Activated naive CD8-positive, alpha-beta T cell treated with anti-CD3 and anti-CD28 coated beads, Interleukin-2, amount 10 ng/mL, durations not matched to agents 7 days and 5 days (primary cell): Measurements from ENCODE around the gene SLC6A17. TPM values are rescaled to one million over a fixed set of nuclear protein-coding genes. Genes with fewer than 3 reads are reported as not detected.

Experiments
- ATAC-seq: fragments of 150-1000 bp; cut with Tn5 transposase; one replicate; pipeline ENCODE4 v1.10.0; 2021; ENCODE audit warnings: low read depth, moderate library complexity
- POLR2A ChIA-PET: fragments of 350-600 bp; sonication (Branson Sonifier 250); formaldehyde crosslinking; loops from one replicate; lab custom pipeline; 2021; ENCODE audit warnings: antibody characterized with exemption; lab: Charles Lee
- DNase-seq: peaks from one replicate; pipeline ENCODE4 v3.0.0; 2021
- H3K27ac Mint-ChIP-seq: one replicate; pipeline ENCODE4 v1.8.0; 2022; ENCODE audit warnings: mild to moderate bottlenecking, mixed read lengths
- H3K27me3 Mint-ChIP-seq: one replicate; pipeline ENCODE4 v1.8.0; 2022; ENCODE audit warnings: mild to moderate bottlenecking, moderate library complexity, mixed read lengths
- H3K36me3 Mint-ChIP-seq: one replicate; pipeline ENCODE4 v1.8.0; 2021; ENCODE audit warnings: mild to moderate bottlenecking, mixed read lengths
- H3K4me1 Mint-ChIP-seq: one replicate; pipeline ENCODE4 v1.8.0; 2021; ENCODE audit warnings: mixed read lengths
- H3K4me3 Mint-ChIP-seq: one replicate; pipeline ENCODE4 v1.8.0; 2022; ENCODE audit warnings: mild to moderate bottlenecking, moderate library complexity, mixed read lengths
- H3K9me3 Mint-ChIP-seq: one replicate; pipeline ENCODE4 v1.8.0; 2021; ENCODE audit warnings: mixed read lengths
- total RNA-seq, 2 experiments: library from RNA; stranded (reverse); gene quantifications; one replicate each; pipeline ENCODE4 v1.2.3, GENCODE V29; 2021

SLC6A17 gene
- total RNA-seq, 2 experiments from 2014 or later = not detected

DNA sequence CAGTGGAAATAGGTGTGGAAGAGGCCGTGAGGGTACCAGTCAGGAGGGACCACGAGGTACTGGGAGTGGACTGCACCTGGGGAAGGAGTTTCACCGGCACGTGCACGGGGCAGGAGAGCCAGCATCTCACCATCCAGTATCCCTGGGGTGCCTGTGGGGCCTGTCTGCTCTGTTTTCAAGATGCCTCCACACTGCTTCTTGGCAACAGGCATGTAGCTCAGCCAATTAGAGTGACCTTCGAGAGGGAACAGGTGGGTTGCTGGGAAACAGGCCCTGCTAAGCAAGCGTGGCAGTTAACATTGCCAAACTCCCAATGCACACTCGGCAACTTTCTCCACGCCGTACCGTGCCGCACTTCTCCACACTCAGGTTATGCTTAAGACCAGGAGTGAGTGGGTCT lies 77.5 kb downstream of the SLC6A17 start:
- ATAC-seq (no peak), DNase-seq (no peak)
- Mint-ChIP-seq H3K4me1 (no peaks in the 10 kb centered on the region), H3K27me3 (no peaks in the 10 kb centered on the region), H3K9me3 (no peaks in the 10 kb centered on the region), H3K27ac (no peak overlapping the region), H3K4me3 (no peak overlapping the region), H3K36me3 (no peaks in the 10 kb centered on the region)
- POLR2A ChIA-PET = no interaction called here

DNA sequence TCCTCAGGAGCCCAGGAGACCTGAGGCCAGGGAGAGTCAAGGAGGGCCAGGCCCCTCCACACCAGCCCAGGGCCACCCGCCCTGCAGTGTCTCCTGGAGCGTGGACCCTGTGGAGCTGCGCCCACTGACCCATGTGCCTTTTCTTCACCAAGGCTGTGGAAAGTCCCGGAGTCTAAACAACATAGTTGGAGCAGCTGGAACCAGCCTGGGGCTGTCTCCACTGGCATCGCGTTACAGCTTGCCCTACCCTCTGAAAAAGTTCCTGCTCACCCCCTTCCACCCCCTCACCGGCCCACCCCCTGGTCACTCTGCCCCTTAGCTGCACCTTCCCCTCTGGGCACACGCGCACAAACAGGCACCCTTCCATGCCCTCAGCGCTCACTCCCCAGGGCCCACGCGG lies 78.1 kb downstream of the SLC6A17 start:
- Mint-ChIP-seq H3K4me1 (no peaks in the 10 kb centered on the region), H3K9me3 (no peaks in the 10 kb centered on the region), H3K27ac (no peak overlapping the region), H3K36me3 (no peaks in the 10 kb centered on the region), H3K4me3 (no peak overlapping the region), H3K27me3 (no peaks in the 10 kb centered on the region)
- no peak for ATAC-seq
- DNase-seq = no peak
- POLR2A ChIA-PET = no interaction called here

DNA sequence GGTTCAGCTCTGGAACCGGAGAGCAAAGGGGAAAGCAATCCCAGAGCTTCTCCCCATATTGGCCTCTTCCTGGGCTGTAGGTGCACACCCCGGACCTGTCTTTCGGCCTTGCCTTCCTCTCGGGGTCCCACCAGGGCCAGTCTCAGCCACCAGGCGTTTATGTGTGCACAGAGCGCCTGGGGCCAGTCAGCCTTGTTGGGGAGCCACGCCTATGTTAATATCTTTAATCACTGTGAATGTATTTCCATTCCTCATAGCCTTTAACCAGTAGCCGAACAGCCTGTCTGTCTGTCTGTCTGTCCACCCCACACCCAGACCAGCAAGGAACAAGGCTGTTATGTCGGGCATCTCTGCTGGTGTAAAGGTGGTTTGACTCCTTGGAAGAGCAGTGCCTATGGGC lies 78.6 kb downstream of the SLC6A17 start:
- H3K27ac Mint-ChIP-seq = no peak overlapping the region
- H3K27me3 Mint-ChIP-seq = no peaks in the 10 kb centered on the region
- POLR2A ChIA-PET = no interaction called here
- no peak for ATAC-seq
- no peaks in the 10 kb centered on the region for H3K36me3 Mint-ChIP-seq
- no peak overlapping the region for H3K4me3 Mint-ChIP-seq
- DNase-seq = no peak
- H3K9me3 Mint-ChIP-seq = no peaks in the 10 kb centered on the region
- no peaks in the 10 kb centered on the region for H3K4me1 Mint-ChIP-seq

DNA sequence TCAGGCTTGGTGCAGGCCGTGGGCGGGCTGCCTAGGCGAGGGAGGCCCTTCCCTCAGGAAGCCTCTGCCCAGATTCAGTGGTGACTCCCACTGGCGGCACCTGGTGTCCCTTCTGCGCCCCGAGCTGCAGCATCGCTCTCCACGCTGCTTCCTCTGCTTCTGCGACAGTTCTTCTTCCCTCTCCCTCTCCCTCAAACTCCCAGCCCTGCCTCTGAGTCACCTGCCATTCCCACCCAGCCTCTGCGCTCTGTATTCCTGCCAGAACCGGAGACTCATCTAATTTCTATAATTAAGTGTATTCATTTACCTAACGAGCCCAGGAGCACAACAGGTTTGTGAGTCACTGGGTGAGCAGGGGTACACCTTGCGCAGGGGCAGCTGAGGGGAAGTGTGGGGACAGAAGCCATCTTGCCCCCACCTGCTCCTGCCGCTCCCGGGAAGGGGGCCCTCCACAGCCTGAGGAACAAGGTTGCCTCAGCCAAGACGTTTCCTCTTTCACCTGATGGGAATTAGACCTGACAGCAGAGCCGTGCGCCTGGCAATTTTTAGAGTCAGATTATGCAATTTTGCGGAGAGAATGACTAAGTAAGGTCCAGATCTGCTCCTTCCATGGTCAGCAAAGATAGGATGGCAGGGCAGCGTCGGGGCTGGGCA lies 79.2 kb downstream of the SLC6A17 start:
- DNase-seq = no peak
- no peaks in the 10 kb centered on the region for H3K27me3 Mint-ChIP-seq
- H3K4me3 Mint-ChIP-seq = no peak overlapping the region
- no peak overlapping the region for H3K27ac Mint-ChIP-seq
- H3K36me3 Mint-ChIP-seq = no peaks in the 10 kb centered on the region
- no peaks in the 10 kb centered on the region for H3K4me1 Mint-ChIP-seq
- no peak for ATAC-seq
- no peaks in the 10 kb centered on the region for H3K9me3 Mint-ChIP-seq
- POLR2A ChIA-PET = interaction anchor here (0.5 kb wide), 1 partner anchor 184 kb away, joined by 3 read pairs; no protein-coding TSS in a partner anchor

- H3K27ac Mint-ChIP-seq = no peak overlapping the region
- no peak overlapping the region for H3K4me3 Mint-ChIP-seq
- POLR2A ChIA-PET = no interaction called here
- DNase-seq = no peak
- H3K27me3 Mint-ChIP-seq = no peaks in the 10 kb centered on the region
- no peaks in the 10 kb centered on the region for H3K36me3 Mint-ChIP-seq
- no peaks in the 10 kb centered on the region for H3K9me3 Mint-ChIP-seq
- ATAC-seq = peak; percentile 42
- no peaks in the 10 kb centered on the region for H3K4me1 Mint-ChIP-seq
Observed at GRCh38 chr1:110230381-110231199, 80.3 kb downstream of the SLC6A17 start.

DNA sequence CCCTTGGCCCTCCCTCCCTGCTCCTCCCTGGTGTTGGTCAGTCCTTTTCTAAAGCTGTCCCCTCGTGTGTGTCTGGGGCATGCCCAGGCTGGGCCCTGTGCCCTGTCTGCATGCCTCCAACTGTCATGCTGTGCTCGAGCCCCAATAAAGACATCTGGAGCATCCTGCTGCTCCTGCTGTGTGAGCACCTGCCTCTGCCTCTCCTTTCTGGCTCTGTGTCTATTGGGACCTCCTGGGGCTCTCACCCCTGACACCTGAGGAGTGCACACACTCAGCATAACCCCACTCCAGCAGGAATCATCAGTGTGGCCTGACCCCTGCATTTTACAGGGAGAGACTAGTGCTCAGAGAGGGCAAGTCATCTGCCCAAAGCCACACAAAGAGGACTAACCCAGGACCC lies 83.6 kb downstream of the SLC6A17 start:
- H3K4me3 Mint-ChIP-seq = no peak overlapping the region
- no peaks in the 10 kb centered on the region for H3K27me3 Mint-ChIP-seq
- DNase-seq (no peak), ATAC-seq (no peak)
- H3K9me3 Mint-ChIP-seq = no peaks in the 10 kb centered on the region
- POLR2A ChIA-PET = no interaction called here
- peaks cover 8% of the 10 kb centered on the region for H3K4me1 Mint-ChIP-seq
- peaks cover 1% of the 10 kb centered on the region for H3K36me3 Mint-ChIP-seq
- H3K27ac Mint-ChIP-seq = no peak overlapping the region

- H3K4me1 Mint-ChIP-seq = peaks cover 8% of the 10 kb centered on the region
- POLR2A ChIA-PET = no interaction called here
Observed at GRCh38 chr1:110234691-110235090, 84.4 kb downstream of the SLC6A17 start.

GRCh38 chr1:110235181-110235833 lies 85.0 kb downstream of the SLC6A17 start:
- ATAC-seq = no peak
- no peak overlapping the region for H3K4me3 Mint-ChIP-seq
- H3K4me1 Mint-ChIP-seq = peaks cover 8% of the 10 kb centered on the region
- H3K36me3 Mint-ChIP-seq = peaks cover 1% of the 10 kb centered on the region
- H3K9me3 Mint-ChIP-seq = no peaks in the 10 kb centered on the region
- H3K27me3 Mint-ChIP-seq = no peaks in the 10 kb centered on the region
- no peak for DNase-seq
- POLR2A ChIA-PET = no interaction called here
- no peak overlapping the region for H3K27ac Mint-ChIP-seq

More at GRCh38 chr1:110234691-110235090, 84.4 kb downstream of the SLC6A17 start:
- Mint-ChIP-seq H3K4me3 (no peak overlapping the region), H3K9me3 (no peaks in the 10 kb centered on the region), H3K27ac (no peak overlapping the region), H3K36me3 (peaks cover 1% of the 10 kb centered on the region), H3K27me3 (no peaks in the 10 kb centered on the region)
- ATAC-seq (no peak), DNase-seq (no peak)

GRCh38 chr1:110235834-110236682 lies 85.8 kb downstream of the SLC6A17 start:
- H3K36me3 Mint-ChIP-seq = peaks cover 1% of the 10 kb centered on the region
- no peaks in the 10 kb centered on the region for H3K27me3 Mint-ChIP-seq
- DNase-seq = no peak
- H3K4me3 Mint-ChIP-seq = no peak overlapping the region
- no peaks in the 10 kb centered on the region for H3K9me3 Mint-ChIP-seq
- POLR2A ChIA-PET = no interaction called here
- no peak overlapping the region for H3K27ac Mint-ChIP-seq
- peak; percentile 38 for ATAC-seq
- H3K4me1 Mint-ChIP-seq = peaks cover 8% of the 10 kb centered on the region

DNA sequence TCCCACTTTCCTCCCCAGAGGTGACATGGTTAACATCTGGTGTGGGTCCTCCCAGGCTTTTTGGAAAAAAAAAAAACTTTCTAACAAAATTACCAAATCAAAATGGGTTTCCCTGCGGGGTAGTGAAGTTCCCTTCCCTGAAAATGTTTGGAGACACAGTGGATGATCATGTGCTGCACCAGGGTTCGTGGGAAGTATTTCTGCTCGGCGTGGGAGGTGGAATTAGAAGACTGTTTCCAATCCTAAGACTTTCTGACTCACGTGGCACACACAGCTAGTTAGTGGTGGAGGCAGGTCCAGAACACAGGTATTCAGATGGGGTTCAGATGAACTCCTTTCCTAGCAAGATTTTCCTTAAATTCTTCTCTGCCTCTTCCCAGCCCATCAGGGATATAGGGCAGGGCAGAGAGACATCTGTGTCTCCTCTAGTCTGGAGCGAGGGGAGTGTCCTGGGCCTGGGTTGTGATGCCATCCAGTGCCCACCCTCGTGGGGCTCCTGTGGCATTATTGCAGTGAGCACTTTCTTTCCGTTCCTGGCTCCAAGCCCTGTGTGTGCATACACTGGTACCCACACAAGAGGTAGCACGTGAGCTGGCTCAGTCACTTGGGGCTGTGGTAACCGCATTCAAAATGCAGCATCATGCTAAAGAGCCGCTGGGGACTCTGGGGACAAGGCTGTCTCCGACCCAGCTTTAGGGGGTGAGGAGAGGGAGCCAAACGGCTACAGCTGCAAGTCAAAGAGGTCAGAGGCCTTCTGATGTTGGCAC lies 87.3 kb downstream of the SLC6A17 start:
- Mint-ChIP-seq H3K27me3 (no peaks in the 10 kb centered on the region), H3K27ac (no peak overlapping the region), H3K9me3 (no peaks in the 10 kb centered on the region), H3K4me1 (peaks cover 8% of the 10 kb centered on the region), H3K36me3 (peaks cover 1% of the 10 kb centered on the region), H3K4me3 (no peak overlapping the region)
- DNase-seq = no peak
- ATAC-seq = no peak
- POLR2A ChIA-PET = no interaction called here

GRCh38 chr1:110239441-110240430 lies 89.4 kb downstream of the SLC6A17 start:
- POLR2A ChIA-PET = no interaction called here
- ATAC-seq (no peak), DNase-seq (no peak)
- peaks cover 9% of the 10 kb centered on the region for H3K4me1 Mint-ChIP-seq
- H3K27ac Mint-ChIP-seq = no peak overlapping the region
- H3K36me3 Mint-ChIP-seq = peaks cover 1% of the 10 kb centered on the region
- H3K27me3 Mint-ChIP-seq = no peaks in the 10 kb centered on the region
- no peaks in the 10 kb centered on the region for H3K9me3 Mint-ChIP-seq
- H3K4me3 Mint-ChIP-seq = no peak overlapping the region
